Ovary (tissue), 9 donors: Measurements from ENCODE around the gene UBE3C. TPM values are rescaled to one million over a fixed set of nuclear protein-coding genes. Genes with fewer than 3 reads are reported as not detected.
"Not testable (repeated sequence)": the region's sequence is repeated elsewhere in the genome, so short reads cannot be mapped to it uniquely, and the experiment has no call there.

Experiments
- DNase-seq, 5 donors: peaks; one replicate each; pipeline ENCODE4 v3.0.0-alpha.2; 2019 to 2020
- H3K27ac ChIP-seq, 2 donors: fragments of 200-600 bp; one replicate each; pipeline versions ENCODE4 v1.5.1 to v1.8.0; 2019 to 2022
- H3K27me3 ChIP-seq: fragments of 200-600 bp; one replicate; pipeline ENCODE4 v1.8.0; 2022
- H3K36me3 ChIP-seq: fragments of 200-600 bp; sonication (generic); one replicate; pipeline ENCODE4 v1.5.1; 2019
- H3K4me1 ChIP-seq: one replicate; pipeline ENCODE4 v1.8.1; 2013; ENCODE audit warnings: mild to moderate bottlenecking, moderate library complexity; ENCODE audit not compliant: insufficient read depth
- H3K4me3 ChIP-seq: fragments of 200-600 bp; sonication (generic); one replicate; pipeline ENCODE4 v1.5.1; 2017
- H3K9me3 ChIP-seq, 2 donors: fragments of 200-600 bp in 1 of 2; sonication (generic) in 1 of 2; one replicate each; pipeline versions ENCODE4 v1.5.1 to v1.8.1; 2013 to 2019; ENCODE audit warnings: mild to moderate bottlenecking in 1 of 2, moderate library complexity in 1 of 2
- EP300 ChIP-seq: sonication (generic); formaldehyde crosslinking; IDR thresholded peaks from one replicate; pipeline ENCODE4 v1.6.1; 2017; ENCODE audit warnings: antibody characterized with exemption
- POLR2A ChIP-seq: fragments of 450-650 bp; IDR thresholded peaks from one replicate; pipeline ENCODE4 v1.6.1; 2017; ENCODE audit warnings: antibody characterized with exemption, mild to moderate bottlenecking, moderate library complexity
- WGBS, 3 donors: extraction: QIAGEN DNeasy Blood & Tissue Kit in 1 of 3; methylation state at CpG; one replicate each; pipeline versions ENCODE4 v1.1.5 to v1.1.7; 2013 to 2017; 5-methylcytosine and 5-hydroxymethylcytosine counted together
- intact Hi-C, 4 donors: fragments of 100-400 bp; cut with DNase I; formaldehyde crosslinking; loops; one replicate each; pipeline versions ENCODE4 v1.11.0 to v1.15.1; 2022 to 2023
- polyA plus RNA-seq, 2 donors: library from polyadenylated mRNA; stranded (reverse); fragments of 200-250 nt in 1 of 2; fragments of 350-450 nt in 1 of 2; fragmentation: Illumina TruSeq in 1 of 2; extraction: RNeasy Lipid Tissue Mini Kit (QIAGEN cat#74804) in 1 of 2; gene quantifications; one replicate each; pipeline ENCODE4 v1.2.3, GENCODE V29; 2013 to 2014
- total RNA-seq, 7 donors: library from RNA; depleted of rRNA in 2 of 7; stranded (reverse); fragments of >200 nt in 2 of 7; fragmentation: NEBNext Ultra II Directional in 3 of 7; extraction: Animal tissue kit (Norgen Biotek cat#: 25700) in 3 of 7; gene quantifications; one replicate each; pipeline versions ENCODE4 v1.1.0 to v1.2.4, GENCODE V29; 2016 to 2023
- TF ChIP-seq, protein P1 (sequence below), 3 donors: fragments of 450-650 bp in 2 of 3; fragments of 200-600 bp in 1 of 3; IDR thresholded peaks; one replicate each; pipeline versions ENCODE4 v1.5.1 to v1.8.0; 2016 to 2022; ENCODE audit warnings: antibody characterized with exemption in 3 of 3, mild to moderate bottlenecking in 1 of 3
- donor health status: DM: no; HTN: no; CAD: no; lungs with moderate emphysema.
- donor health status: DM: no; HTN: no; CAD: no.
- donor health status: Bipolar disorder and iron deficiency.
- donor health status: DM: yes; HTN: yes; CAD: no.
- donor health status: DM: no; HTN: no; CAD: no.
- donor health status: DM: yes; HTN: yes; CAD: no.

Gene UBE3C
- total and polyA plus RNA-seq, 9 donors = 21.5 to 62.7 (median 45.4) TPM

DNA sequence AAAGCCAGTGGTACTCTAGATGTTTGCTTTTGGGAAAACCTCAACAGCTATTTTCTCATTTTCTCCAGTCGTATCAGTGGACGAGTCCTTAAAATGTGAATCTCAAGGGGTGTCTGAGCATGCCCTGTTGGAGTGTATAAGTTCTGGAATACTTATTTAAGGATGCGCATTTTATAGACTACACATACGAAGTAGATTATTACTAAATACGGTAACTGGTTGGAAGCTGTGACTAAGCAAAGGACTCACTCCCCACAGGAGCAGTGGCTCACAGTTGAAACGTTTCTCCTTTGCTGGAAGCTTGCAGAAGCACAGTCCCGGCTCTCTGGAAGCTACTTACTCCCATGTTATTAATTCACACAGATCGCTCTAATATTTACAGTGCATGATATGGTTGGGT lies 107.3 kb downstream of the UBE3C start:
- H3K36me3 ChIP-seq = no peaks in the 10 kb centered on the region
- no peaks in the 10 kb centered on the region for H3K4me1 ChIP-seq
- intact Hi-C loops = no loop called here
- DNase-seq = no peak
- no peak overlapping the region for H3K27ac ChIP-seq
- TF ChIP-seq, protein P1, sequence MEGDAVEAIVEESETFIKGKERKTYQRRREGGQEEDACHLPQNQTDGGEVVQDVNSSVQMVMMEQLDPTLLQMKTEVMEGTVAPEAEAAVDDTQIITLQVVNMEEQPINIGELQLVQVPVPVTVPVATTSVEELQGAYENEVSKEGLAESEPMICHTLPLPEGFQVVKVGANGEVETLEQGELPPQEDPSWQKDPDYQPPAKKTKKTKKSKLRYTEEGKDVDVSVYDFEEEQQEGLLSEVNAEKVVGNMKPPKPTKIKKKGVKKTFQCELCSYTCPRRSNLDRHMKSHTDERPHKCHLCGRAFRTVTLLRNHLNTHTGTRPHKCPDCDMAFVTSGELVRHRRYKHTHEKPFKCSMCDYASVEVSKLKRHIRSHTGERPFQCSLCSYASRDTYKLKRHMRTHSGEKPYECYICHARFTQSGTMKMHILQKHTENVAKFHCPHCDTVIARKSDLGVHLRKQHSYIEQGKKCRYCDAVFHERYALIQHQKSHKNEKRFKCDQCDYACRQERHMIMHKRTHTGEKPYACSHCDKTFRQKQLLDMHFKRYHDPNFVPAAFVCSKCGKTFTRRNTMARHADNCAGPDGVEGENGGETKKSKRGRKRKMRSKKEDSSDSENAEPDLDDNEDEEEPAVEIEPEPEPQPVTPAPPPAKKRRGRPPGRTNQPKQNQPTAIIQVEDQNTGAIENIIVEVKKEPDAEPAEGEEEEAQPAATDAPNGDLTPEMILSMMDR (IDR thresholded peaks at IDR 0.05) = no peak
- no peak for TF ChIP-seq EP300
- no peak for TF ChIP-seq POLR2A
- H3K9me3 ChIP-seq = no peaks in the 10 kb centered on the region
- no peak overlapping the region for H3K4me3 ChIP-seq
- 92 to 95% (median 93%) methylated on average over 8 of the region's 8 CpGs for WGBS, 3 donors
- no peaks in the 10 kb centered on the region for H3K27me3 ChIP-seq

DNA sequence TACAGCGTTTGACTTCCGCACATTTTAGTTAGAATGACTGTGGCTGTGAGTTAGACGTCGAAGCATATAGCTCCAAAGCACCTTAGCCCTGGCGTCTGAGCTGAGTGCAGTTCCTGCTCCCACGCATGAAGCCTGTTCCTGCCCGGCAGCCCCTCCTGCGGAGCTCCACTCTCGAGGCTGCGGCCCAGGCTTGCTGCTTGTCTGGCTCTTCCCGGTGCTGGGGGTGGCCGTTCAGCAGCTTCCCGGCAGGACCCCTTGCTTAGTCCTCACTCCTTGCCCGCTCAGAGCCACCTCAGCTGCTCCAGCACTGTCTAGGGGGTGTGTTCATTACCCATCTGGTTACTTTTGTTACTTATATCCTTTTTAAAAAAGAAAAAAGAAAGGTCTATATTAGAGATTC lies 109.9 kb downstream of the UBE3C start:
- Histone ChIP-seq H3K27me3 (no peaks in the 10 kb centered on the region), H3K4me1 (no peaks in the 10 kb centered on the region), H3K4me3 (no peak overlapping the region), H3K36me3 (no peaks in the 10 kb centered on the region), H3K27ac (no peak overlapping the region), H3K9me3 (no peaks in the 10 kb centered on the region)
- TF ChIP-seq POLR2A (no peak), EP300 (no peak)
- TF ChIP-seq, protein P1 (IDR thresholded peaks at IDR 0.05) = no peak
- WGBS, 3 donors = 88 to 93% (median 92%) methylated on average over 14 of the region's 14 CpGs
- intact Hi-C loops = no loop called here
- DNase-seq = no peak

DNA sequence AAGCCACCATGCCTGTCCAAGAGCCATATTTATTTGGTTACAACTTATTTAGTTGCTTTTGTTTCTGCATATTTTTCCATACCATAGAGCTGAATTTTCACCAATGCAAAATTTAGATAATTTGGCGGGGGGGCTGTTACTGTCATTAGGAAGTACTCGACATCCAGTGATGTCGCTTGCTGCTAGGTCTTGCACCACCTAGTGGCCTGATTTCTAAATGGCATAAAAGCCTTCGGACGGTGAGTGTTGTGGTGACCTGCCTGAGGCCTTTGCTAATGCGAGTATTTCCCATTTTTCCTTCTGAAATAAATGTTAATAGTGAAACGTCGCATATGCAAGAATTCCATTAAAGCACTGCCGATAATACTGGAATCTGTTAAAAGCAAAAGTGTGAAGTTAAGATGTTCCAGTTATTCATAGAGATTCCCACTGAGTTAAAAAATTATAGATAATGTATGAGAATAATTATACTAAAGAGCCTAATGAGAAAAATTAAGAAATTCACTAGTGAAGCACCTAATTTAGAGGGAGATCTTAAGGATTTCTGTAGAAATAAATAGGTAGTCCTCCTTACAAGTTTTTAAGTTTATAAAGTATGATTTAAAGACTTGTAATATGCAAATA lies 112.0 kb downstream of the UBE3C start:
- H3K36me3 ChIP-seq = no peaks in the 10 kb centered on the region
- no peaks in the 10 kb centered on the region for H3K4me1 ChIP-seq
- TF ChIP-seq POLR2A (no peak), EP300 (no peak)
- TF ChIP-seq, protein P1 (IDR thresholded peaks at IDR 0.05) = no peak
- 53 to 59% (median 56%) methylated on average over 9 of the region's 9 CpGs for WGBS, 3 donors
- H3K27me3 ChIP-seq = no peaks in the 10 kb centered on the region
- H3K27ac ChIP-seq = no peak overlapping the region
- intact Hi-C loops = no loop called here
- no peak overlapping the region for H3K4me3 ChIP-seq
- DNase-seq = no peak
- no peaks in the 10 kb centered on the region for H3K9me3 ChIP-seq

DNA sequence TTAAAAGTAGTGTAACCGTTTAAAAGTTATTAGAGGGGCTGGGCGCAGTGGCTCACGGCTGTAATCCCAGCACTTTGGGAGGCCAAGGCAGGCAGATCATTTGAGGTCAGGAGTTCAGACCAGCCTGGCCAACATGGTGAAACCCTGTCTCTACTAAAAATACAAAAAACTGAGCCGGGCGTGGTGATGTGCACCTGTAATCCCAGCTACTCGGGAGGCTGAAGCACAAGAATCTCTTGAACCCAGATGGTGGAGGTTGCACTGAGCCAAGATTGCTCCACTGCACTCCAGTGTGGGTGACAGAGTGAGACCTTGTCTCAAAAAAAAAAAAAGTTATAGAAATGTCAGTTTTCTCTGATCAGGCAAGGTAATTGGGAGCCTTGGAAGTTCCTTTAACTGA lies 113.1 kb downstream of the UBE3C start:
- 93 to 95% (median 93%) methylated on average over 6 of the region's 6 CpGs for WGBS, 3 donors
- H3K4me3 ChIP-seq, intact Hi-C loops, H3K4me1 ChIP-seq, DNase-seq, H3K27me3 ChIP-seq, H3K27ac ChIP-seq, H3K9me3 ChIP-seq, H3K36me3 ChIP-seq: not testable (repeated sequence)

DNA sequence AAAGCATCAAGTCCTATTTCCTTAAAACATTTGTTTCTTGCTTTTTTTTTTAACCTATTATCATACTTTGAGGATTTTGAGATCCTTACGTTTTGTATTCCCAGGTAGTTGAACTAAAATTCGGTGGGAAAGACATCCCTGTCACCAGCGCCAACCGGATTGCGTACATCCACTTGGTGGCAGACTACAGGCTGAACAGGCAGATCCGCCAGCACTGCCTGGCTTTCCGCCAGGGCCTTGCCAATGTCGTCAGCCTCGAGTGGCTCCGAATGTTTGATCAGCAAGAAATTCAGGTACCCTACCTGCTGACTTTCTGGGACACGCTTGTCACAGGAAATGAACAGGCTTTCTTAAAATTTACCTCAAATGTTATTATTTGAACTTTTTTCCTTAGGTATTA lies 115.1 kb downstream of the UBE3C start:
- Histone ChIP-seq H3K27me3 (no peaks in the 10 kb centered on the region), H3K27ac (no peak overlapping the region), H3K9me3 (no peaks in the 10 kb centered on the region), H3K4me3 (no peak overlapping the region), H3K4me1 (no peaks in the 10 kb centered on the region), H3K36me3 (no peaks in the 10 kb centered on the region)
- intact Hi-C loops = no loop called here
- WGBS, 3 donors = 77 to 85% (median 81%) methylated on average over 11 of the region's 11 CpGs
- TF ChIP-seq, protein P1 (IDR thresholded peaks at IDR 0.05) = no peak
- TF ChIP-seq POLR2A = no peak
- no peak for TF ChIP-seq EP300
- no peak for DNase-seq

DNA sequence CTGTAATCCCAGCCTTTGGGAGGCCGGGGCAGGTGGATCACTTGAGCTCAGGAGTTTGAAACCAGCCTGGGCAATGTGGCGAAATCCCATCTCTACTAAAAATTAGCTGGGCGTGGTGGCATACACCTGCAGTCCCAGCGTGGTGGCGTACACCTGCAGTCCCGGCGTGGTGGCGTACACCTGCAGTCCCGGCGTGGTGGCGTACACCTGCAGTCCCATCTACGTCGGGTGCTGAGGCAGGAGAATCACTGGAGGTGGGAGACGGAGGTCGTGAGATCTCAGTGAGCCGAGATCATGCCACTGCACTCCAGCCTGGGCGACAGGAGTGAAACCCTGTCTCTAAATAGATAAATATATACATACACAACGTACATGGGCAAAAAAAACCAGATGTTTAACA lies 116.1 kb downstream of the UBE3C start:
- H3K9me3 ChIP-seq, H3K4me3 ChIP-seq, H3K27ac ChIP-seq, DNase-seq, H3K4me1 ChIP-seq, intact Hi-C loops, H3K27me3 ChIP-seq, H3K36me3 ChIP-seq: not testable (repeated sequence)
- WGBS, 3 donors = 93 to 94% (median 93%) methylated on average over 18 of the region's 18 CpGs
